Glutamatergic neuron (in vitro differentiated cells): ENCODE results near the gene NRXN3. TPM values are rescaled to one million over a fixed set of nuclear protein-coding genes. Genes with fewer than 3 reads are reported as not detected.

Source experiments
- DNase-seq: peaks from one replicate; pipeline ENCODE4 v3.0.0; 2022
- H3K27ac Mint-ChIP-seq: one replicate; pipeline ENCODE4 v1.8.0; 2020; ENCODE audit warnings: mild to moderate bottlenecking, mixed read lengths, inconsistent platforms; ENCODE audit not compliant: unreplicated experiment
- H3K27me3 Mint-ChIP-seq: one replicate; pipeline ENCODE4 v1.8.0; 2020; ENCODE audit warnings: mild to moderate bottlenecking, moderate library complexity, mixed read lengths, inconsistent platforms; ENCODE audit not compliant: unreplicated experiment
- H3K36me3 Mint-ChIP-seq: one replicate; pipeline ENCODE4 v1.8.0; 2020; ENCODE audit warnings: mild to moderate bottlenecking, mixed read lengths, inconsistent platforms; ENCODE audit not compliant: unreplicated experiment
- H3K4me1 Mint-ChIP-seq: one replicate; pipeline ENCODE4 v1.8.0; 2020; ENCODE audit warnings: mild to moderate bottlenecking, low read depth, mixed read lengths, inconsistent platforms; ENCODE audit not compliant: unreplicated experiment
- H3K4me3 Mint-ChIP-seq: one replicate; pipeline ENCODE4 v1.8.0; 2020; ENCODE audit warnings: mild to moderate bottlenecking, mixed read lengths, inconsistent platforms; ENCODE audit not compliant: unreplicated experiment
- H3K9me3 Mint-ChIP-seq: one replicate; pipeline ENCODE4 v1.8.0; 2020; ENCODE audit warnings: mild to moderate bottlenecking, moderate library complexity, mixed read lengths, inconsistent platforms; ENCODE audit not compliant: unreplicated experiment
- CTCF ChIP-seq: fragments of 200-600 bp; sonication (generic); IDR thresholded peaks from one replicate; pipeline ENCODE4 v1.5.0; 2021; ENCODE audit not compliant: partially characterized antibody, unreplicated experiment
- total RNA-seq: library from RNA; stranded (reverse); fragmentation: NEBNext Ultra II Directional; extraction: Animal tissue kit (Norgen Biotek cat#: 25700); gene quantifications from one replicate; pipeline ENCODE4 v1.2.1, GENCODE V29; 2021; ENCODE audit not compliant: unreplicated experiment

Gene NRXN3
- total RNA-seq, 1 donor from 2014 or later, result 1.2 TPM

GRCh38 chr14:79555429-79555828 lies 1385.3 kb downstream of the NRXN3 start:
- Mint-ChIP-seq H3K36me3 (peaks cover 5% of the 10 kb centered on the region), H3K4me3 (no peak overlapping the region), H3K9me3 (no peaks in the 10 kb centered on the region), H3K4me1 (peaks cover 11% of the 10 kb centered on the region), H3K27me3 (no peaks in the 10 kb centered on the region), H3K27ac (no peak overlapping the region)
- no peak for TF ChIP-seq CTCF
- no peak for DNase-seq

- Mint-ChIP-seq H3K36me3 (peaks cover 5% of the 10 kb centered on the region), H3K27me3 (no peaks in the 10 kb centered on the region), H3K9me3 (peaks cover 2% of the 10 kb centered on the region), H3K4me1 (no peaks in the 10 kb centered on the region), H3K27ac (no peak overlapping the region), H3K4me3 (no peak overlapping the region)
- no peak for TF ChIP-seq CTCF
- no peak for DNase-seq
Observed at GRCh38 chr14:79557309-79557708, 1387.1 kb downstream of the NRXN3 start.

GRCh38 chr14:79562185-79562584 lies 1392.0 kb downstream of the NRXN3 start:
- Mint-ChIP-seq H3K36me3 (peaks cover 5% of the 10 kb centered on the region), H3K4me1 (no peaks in the 10 kb centered on the region), H3K27me3 (no peaks in the 10 kb centered on the region), H3K4me3 (no peak overlapping the region), H3K9me3 (peaks cover 2% of the 10 kb centered on the region), H3K27ac (no peak overlapping the region)
- no peak for TF ChIP-seq CTCF
- no peak for DNase-seq

- no peaks in the 10 kb centered on the region for H3K36me3 Mint-ChIP-seq
- H3K4me3 Mint-ChIP-seq, result no peak overlapping the region
- no peak for DNase-seq
- peaks cover 1% of the 10 kb centered on the region for H3K4me1 Mint-ChIP-seq
- peaks cover 3% of the 10 kb centered on the region for H3K9me3 Mint-ChIP-seq
- no peak overlapping the region for H3K27ac Mint-ChIP-seq
- no peak for TF ChIP-seq CTCF
- peaks cover 3% of the 10 kb centered on the region for H3K27me3 Mint-ChIP-seq
Observed at GRCh38 chr14:79564371-79564770, 1394.2 kb downstream of the NRXN3 start.

GRCh38 chr14:79567306-79567705 lies 1397.1 kb downstream of the NRXN3 start:
- no peak for TF ChIP-seq CTCF
- peaks cover 2% of the 10 kb centered on the region for H3K9me3 Mint-ChIP-seq
- peaks cover 4% of the 10 kb centered on the region for H3K27me3 Mint-ChIP-seq
- no peaks in the 10 kb centered on the region for H3K36me3 Mint-ChIP-seq
- peaks cover 3% of the 10 kb centered on the region for H3K4me1 Mint-ChIP-seq
- H3K4me3 Mint-ChIP-seq, result no peak overlapping the region
- no peak overlapping the region for H3K27ac Mint-ChIP-seq
- DNase-seq, result no peak
